Measurements from ENCODE around the gene PBRM1.

The PBRM1 gene

DNA sequence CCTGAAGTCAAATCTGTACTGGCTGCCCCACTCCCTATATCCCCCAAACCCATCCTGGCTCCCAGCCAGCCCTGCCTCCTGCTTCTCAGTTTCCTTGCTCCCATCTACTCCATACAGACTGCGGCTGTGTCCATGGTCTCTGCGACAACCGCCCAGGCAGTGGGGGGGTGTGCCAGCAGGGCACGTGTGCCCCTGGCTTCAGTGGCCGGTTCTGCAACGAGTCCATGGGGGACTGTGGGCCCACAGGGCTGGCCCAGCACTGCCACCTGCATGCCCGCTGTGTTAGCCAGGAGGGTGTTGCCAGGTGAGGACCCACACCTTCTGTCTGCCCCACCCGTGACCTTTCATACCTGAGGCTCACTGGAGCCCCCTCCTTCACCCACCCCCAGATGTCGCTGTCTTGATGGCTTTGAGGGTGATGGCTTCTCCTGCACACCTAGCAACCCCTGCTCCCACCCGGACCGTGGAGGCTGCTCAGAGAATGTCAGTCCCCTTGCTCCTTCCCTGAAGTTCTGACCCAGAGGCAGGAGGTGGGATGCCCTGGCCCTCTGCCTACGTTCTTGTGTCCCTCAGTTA lies 175.9 kb downstream of the PBRM1 start:
- DNase-seq (ENCODE audit: low spot score) = no peak

DNA sequence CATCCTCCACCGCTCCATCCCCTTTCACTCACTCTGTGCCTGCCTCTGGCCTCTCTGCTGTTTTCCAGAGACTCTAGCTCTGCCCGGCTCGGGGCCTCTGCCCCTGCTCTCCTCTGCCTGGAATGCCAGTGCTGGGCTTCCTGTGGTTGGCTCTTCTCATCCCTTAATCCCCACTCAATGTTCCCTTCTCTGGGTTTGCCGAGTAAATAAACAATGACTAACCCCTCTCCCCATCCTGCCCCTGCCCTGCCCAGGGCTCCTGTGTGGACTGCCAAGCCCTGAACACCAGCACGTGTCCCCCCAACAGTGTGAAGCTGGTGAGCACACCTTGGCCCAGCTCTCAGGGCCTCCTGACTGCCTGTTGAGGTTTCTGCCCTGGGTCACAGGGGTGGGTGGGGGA lies 178.4 kb downstream of the PBRM1 start:
- no peak for DNase-seq (ENCODE audit: low spot score)

DNA sequence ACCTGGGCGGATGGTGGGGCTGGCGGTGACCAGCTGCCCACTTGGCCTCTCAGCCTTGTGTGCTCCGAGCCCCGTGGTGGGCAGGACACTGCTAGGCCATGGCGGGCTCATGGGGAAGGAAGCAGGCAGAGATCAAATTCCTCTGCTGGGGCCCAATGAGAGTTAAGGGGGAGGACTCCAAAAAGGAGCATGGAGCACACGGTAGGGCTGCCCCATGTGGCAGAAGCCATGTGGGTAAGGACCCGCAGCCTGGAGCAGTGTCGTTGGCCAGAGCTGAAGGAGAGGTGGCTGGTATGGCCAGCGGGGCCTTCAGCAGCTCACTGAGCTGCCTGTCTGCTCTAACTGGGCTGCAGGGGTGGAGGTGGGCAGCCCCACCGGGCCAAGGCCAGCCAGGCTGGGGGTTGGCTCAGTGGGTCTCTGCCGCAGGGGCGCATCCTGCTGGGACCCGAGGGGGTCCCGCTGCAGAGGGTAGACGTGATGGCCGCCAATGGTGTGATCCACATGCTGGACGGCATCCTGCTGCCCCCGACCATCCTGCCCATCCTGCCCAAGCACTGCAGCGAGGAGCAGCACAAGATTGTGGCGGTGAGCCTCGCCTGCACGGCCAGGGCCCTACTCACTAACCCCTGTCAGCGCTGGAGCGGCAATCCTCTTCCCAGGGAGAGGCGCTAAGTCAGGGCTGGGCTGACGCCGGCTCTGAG lies 179.3 kb downstream of the PBRM1 start:
- no peak for DNase-seq (ENCODE audit: low spot score)

DNA sequence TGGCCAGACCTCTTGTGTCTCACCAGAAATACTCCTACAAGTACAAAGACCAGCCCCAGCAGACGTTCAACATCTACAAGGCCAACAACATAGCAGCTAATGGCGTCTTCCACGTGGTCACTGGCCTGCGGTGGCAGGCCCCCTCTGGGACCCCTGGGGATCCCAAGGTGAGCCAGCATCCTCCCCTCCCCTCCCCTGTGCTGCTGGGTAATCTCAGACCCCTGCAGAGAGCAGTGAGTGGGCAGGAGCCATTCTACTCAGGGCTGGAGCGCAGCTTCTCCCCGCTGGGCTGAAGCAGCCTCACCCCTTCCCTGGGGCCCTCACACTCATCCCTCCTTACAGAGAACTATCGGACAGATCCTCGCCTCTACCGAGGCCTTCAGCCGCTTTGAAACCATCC lies 180.7 kb downstream of the PBRM1 start:
- DNase-seq (ENCODE audit: low spot score) = no peak

DNA sequence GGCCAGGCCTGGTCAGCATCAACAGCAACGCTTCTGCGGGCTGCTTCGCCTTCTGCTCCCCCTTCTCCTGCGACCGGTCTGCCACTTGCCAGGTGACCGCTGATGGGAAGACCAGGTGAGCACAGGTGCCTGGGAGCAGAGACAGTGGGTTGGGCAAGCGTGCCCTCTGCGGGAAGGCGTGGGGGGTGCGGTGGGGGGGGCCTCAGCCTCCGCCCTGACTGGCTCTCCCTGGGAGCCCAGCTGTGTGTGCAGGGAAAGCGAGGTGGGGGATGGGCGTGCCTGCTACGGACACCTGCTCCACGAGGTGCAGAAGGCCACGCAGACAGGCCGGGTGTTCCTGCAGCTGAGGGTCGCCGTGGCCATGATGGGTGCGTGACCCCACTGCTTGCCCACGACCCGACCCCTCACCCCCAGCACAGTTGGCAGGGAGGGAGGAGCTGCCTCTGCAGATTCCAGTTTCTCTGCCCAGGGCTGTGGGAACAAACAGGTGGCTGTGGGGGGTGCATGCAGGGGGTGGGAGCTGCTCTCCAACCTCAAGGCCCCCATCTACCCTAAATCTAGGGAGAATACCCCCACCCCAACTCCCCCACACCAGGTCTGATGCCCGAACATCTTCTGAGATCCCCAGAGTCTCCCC lies 181.8 kb downstream of the PBRM1 start:
- no peak for DNase-seq (ENCODE audit: low spot score)

DNA sequence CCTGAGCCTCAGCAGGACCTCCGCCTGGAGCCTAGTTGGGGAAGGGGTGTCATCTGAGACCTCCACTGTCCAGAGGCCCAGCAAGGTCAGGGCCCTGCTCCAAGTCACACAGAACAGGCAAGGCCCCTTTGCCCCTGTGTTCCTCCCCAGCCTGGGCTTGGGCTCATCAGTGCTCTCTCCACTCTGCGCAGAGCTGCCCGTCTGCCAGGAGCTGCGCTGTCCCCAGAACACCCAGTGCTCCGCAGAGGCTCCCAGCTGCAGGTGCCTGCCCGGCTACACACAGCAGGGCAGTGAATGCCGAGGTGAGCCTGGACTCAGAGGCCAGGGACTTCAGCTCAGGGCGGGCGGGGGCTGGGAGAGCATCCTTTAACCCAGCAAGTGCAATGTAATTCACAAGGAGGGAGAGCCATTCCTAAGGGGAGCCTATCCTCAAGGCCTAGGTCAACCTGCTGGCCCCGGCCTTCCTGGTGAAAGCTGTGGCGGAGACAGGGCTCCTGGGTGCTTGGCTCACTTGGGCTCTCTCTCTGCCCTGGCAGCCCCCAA lies 182.8 kb downstream of the PBRM1 start:
- DNase-seq (ENCODE audit: low spot score) = no peak

DNA sequence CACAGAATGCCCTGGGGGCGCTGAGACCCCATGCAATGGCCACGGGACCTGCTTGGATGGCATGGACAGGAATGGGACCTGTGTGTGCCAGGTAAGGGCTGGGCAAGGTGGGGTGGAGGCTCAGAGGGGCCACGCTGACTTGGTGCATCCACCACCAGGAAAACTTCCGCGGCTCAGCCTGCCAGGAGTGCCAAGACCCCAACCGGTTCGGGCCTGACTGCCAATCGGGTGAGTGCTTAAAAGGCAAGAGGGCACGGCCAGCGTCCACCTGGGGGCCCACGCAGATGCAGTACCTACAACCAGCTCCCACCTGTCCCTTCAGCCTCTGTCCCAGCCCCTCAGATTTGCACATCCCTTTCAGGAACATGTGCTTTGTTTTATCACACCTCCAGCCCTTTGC lies 183.7 kb downstream of the PBRM1 start:
- DNase-seq (ENCODE audit: low spot score) = no peak

DNA sequence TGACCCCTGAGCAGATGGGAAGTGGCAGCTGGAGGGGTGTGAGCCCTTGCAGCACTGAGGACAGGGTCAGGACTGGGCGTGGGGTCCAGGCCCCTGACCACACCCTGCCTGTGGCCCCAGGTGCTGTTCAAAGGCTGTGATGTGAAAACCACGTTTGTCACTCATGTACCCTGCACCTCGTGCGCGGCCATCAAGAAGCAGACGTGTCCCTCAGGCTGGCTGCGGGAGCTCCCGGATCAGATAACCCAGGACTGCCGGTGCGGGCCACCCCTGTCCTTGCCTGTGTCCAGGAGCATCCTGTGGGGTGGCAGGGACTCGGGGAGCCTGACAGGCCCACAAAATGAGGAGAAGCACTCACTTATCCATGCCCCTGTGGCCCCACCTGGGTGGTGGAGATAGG lies 184.7 kb downstream of the PBRM1 start:
- DNase-seq (ENCODE audit: low spot score) = no peak

DNA sequence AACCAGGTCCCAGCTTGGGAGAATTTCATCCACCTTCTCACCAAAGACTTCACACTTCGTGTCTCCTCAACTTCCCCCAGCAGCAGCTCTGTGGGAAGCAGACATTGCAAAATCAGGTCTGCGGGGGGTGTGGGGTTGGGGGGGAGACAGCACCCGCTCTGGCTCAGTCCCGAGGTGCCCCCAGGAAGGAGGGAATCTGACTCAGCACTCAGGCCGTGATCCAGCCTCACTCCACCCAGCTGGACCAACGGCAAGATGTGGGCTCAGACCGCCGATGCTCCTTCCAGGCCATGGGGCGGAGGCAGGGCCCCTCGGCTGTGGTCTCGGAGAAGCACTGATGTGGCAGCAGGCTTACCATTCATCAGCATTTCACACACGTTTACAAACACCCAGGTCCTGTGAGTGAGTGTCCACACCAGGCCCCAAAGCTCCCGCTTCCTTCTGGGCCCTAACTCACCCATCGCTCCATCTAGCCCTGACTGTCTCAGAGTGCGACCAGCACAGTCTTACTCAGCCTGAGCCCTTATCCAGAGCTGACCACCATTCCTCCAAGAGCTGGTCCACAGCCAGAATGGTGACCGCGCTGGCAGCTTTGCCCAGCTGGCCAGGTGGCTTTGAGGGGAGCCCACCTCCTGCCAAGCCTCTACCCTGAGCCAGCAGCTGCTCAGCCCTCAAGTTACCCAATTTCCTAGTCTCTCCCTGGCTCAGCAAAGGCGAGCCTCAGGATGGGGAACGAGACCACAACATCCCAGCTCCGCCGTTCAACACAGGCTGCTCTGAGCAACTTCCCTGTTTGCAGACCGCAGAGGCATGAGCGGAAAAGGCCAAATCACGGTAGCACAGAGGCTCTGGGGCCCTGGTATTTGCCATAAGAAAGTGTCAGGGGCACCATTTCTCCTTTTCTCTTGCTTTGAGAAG lies 187.3 kb downstream of the PBRM1 start:
- no peak for DNase-seq (ENCODE audit: low spot score)

DNA sequence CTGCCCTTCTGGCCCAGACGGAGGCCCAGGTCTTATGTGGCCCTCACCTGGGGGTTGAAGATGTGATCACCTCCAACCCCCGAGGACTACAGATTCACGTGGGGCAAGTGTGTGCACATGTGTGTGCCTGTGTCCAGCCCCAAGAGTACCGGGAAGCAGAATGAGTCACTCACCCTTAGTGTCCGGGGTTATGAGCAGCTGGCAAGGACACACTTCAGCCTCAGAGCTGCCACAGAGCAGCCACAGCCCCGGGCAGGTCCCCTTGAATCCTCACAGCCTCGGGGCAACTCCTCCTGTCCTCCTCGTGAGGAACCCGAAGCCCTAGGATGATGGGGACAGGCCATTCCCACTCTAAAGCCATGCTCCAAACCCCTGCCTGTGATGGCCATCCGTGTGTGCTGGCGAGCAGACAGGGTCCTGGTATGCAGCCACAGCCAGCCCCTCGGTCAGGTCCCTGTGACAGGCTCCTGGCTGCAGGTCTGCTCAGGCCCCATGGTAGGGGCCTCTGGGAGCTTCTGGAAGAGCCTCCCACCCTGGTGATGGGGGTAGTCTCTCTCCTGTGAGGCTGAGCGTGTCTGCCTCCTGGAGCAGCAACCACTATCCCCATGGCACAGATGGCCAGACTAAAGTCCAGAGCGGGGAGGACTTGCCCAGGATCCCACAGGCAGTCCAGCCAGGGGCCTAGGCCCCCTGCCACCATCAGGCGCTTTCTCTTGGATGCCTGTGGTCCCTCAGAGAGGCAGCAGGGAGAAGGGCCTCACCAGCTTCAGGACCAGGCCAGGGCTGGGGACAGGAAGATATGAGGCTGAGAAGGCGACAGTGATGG lies 189.7 kb downstream of the PBRM1 start:
- no peak for DNase-seq (ENCODE audit: low spot score)
